ENCODE results near the gene PCNX3. TPM values are rescaled to one million over a fixed set of nuclear protein-coding genes. Genes with fewer than 3 reads are reported as not detected.

Gene PCNX3
- total and polyA plus RNA-seq, 10 of the 15 experiments (the other 5 are each of a cell fraction or from before 2014, with no cell fraction given), result 0.03 to 46.6 (median 8.4) TPM

DNA sequence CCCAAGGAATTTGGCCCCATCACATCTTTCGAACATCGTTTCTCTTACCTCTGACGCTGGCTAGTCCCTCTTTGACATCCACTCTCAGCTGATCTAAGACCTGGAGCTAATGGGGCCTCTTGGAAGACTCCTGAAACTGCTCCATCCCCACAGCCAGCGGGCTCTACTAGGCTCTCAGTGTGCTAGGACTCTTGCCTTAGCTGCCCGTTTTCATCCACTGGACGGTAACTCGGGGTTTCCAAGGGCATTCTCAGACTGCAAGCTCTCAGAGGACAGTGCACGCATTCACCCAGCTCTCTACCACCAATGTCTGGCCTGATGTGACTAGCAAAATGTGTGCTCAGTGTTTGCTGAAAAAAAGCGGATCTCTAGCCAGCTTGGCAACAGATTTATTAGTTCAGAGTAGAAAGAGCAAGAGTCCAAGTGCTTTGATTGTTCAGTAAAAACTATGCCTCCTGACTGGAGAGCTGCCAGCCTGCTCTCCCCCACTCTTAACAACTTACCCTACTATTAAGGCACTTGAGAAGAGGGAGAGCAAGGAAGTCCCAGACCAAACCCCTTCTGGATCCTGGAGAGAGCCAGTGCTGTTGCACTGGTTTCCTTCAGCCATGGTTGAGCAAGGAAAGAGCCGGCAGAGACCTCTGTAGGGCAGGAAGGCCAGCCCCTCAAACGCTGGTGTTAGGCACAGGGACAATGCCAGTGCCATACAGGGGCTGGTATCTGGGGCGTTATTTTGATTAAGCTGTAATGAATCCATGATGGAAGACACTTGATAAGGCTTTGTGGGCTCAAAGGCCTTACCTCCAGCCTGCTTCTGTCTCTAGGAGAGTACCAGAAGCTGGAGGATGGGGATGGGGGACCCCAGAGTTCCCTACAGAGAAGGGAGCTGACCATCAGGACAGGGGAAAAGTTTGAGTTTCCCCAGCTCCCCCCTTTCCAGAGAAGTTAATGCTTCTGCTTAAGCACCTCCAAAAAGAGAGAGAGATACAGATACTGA lies 38.0 kb downstream of the PCNX3 start (continued):
- TF ChIP-seq, protein P1, sequence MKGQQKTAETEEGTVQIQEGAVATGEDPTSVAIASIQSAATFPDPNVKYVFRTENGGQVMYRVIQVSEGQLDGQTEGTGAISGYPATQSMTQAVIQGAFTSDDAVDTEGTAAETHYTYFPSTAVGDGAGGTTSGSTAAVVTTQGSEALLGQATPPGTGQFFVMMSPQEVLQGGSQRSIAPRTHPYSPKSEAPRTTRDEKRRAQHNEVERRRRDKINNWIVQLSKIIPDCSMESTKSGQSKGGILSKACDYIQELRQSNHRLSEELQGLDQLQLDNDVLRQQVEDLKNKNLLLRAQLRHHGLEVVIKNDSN (IDR thresholded peaks at IDR 0.05; ENCODE audit: borderline replicate concordance, extremely low read length, insufficient read depth, low read depth, low read length), result no peak
- no peak for TF ChIP-seq NFYB (IDR thresholded peaks at IDR 0.05; ENCODE audit: insufficient read depth, low read depth, low read length)
- TF ChIP-seq, protein P2, sequence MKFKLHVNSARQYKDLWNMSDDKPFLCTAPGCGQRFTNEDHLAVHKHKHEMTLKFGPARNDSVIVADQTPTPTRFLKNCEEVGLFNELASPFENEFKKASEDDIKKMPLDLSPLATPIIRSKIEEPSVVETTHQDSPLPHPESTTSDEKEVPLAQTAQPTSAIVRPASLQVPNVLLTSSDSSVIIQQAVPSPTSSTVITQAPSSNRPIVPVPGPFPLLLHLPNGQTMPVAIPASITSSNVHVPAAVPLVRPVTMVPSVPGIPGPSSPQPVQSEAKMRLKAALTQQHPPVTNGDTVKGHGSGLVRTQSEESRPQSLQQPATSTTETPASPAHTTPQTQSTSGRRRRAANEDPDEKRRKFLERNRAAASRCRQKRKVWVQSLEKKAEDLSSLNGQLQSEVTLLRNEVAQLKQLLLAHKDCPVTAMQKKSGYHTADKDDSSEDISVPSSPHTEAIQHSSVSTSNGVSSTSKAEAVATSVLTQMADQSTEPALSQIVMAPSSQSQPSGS (IDR thresholded peaks at IDR 0.05; ENCODE audit: low read length), result no peak
- TF ChIP-seq ZBTB40 (IDR thresholded peaks at IDR 0.05; ENCODE audit: borderline replicate concordance), result no peak
- no peak; the same call in 1 of the 2 replicates for TF ChIP-seq LARP7 (IDR thresholded peaks at IDR 0.05)
- TF ChIP-seq ESRRA (IDR thresholded peaks at IDR 0.05; ENCODE audit: low read length), result no peak
- TF ChIP-seq SREBF1 (IDR thresholded peaks at IDR 0.05; ENCODE audit: low read length), result no peak
- no peak; the same call in 1 of the 2 replicates for TF ChIP-seq PAX5 (IDR thresholded peaks at IDR 0.05; ENCODE audit: borderline replicate concordance, low read depth, low read length)
- TF ChIP-seq EGR1 (IDR thresholded peaks at IDR 0.05; ENCODE audit: borderline replicate concordance in 1 of 2, low read depth in 2 of 2, low read length in 2 of 2), result 0 out of 3 replicates have a peak, but pooled peaks of 1 of the 2 experiments have one; percentile 0
- TF ChIP-seq TBL1XR1 (IDR thresholded peaks at IDR 0.05; ENCODE audit: low read depth, low read length), result no peak
- TF ChIP-seq, protein P3, sequence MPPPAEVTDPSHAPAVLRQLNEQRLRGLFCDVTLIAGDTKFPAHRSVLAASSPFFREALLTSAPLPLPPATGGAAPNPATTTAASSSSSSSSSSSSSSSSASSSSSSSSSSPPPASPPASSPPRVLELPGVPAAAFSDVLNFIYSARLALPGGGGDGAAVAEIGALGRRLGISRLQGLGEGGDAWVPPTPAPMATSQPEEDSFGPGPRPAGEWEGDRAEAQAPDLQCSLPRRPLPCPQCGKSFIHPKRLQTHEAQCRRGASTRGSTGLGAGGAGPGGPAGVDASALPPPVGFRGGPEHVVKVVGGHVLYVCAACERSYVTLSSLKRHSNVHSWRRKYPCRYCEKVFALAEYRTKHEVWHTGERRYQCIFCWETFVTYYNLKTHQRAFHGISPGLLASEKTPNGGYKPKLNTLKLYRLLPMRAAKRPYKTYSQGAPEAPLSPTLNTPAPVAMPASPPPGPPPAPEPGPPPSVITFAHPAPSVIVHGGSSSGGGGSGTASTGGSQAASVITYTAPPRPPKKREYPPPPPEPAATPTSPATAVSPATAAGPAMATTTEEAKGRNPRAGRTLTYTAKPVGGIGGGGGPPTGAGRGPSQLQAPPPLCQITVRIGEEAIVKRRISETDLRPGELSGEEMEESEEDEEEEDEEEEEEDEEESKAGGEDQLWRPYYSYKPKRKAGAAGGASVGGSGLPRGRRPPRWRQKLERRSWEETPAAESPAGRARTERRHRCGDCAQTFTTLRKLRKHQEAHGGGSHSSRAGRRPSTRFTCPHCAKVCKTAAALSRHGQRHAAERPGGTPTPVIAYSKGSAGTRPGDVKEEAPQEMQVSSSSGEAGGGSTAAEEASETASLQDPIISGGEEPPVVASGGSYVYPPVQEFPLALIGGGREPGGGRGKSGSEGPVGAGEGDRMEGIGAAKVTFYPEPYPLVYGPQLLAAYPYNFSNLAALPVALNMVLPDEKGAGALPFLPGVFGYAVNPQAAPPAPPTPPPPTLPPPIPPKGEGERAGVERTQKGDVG (CRISPR knock-in tag; IDR thresholded peaks at IDR 0.05), result no peak
- TF ChIP-seq RBBP5 (conservative IDR thresholded peaks at IDR 0.05), result no peak
- TF ChIP-seq MEF2B (IDR thresholded peaks at IDR 0.05; ENCODE audit: partially characterized antibody, poor library complexity, severe bottlenecking), result no peak
- TF ChIP-seq POLR2AphosphoS5 (IDR thresholded peaks at IDR 0.05; ENCODE audit: low read length), result 0 out of 2 replicates have a peak, but pooled peaks have one; percentile 8
- TF ChIP-seq FOXM1 (IDR thresholded peaks at IDR 0.05; ENCODE audit: low read depth, low read length), result no peak
- TF ChIP-seq RB1 (IDR thresholded peaks at IDR 0.05; ENCODE audit: borderline replicate concordance), result no peak
- no peak for TF ChIP-seq NFIC (IDR thresholded peaks at IDR 0.05; ENCODE audit: low read depth, low read length)
- TF ChIP-seq CBX3 (IDR thresholded peaks at IDR 0.05; ENCODE audit: borderline replicate concordance, low read depth), result no peak
